ENCODE measurements around the gene PKIG. TPM values are rescaled to one million over a fixed set of nuclear protein-coding genes. Genes with fewer than 3 reads are reported as not detected.

PKIG gene
- total and polyA plus RNA-seq, 9 of the 15 experiments (the other 6 are each of a cell fraction or from before 2014, with no cell fraction given) = 0.13 to 7.0 (median 4.7) TPM

GRCh38 chr20:44598423-44599305, 16.3 kb downstream of the PKIG start:
- FAIRE-seq (peak; percentile 44), ATAC-seq (peak; percentile 55; the same call in 1 of the 3 replicates), DNase-seq (ENCODE audit: extremely low read depth in 1 of 4, low spot score in 3 of 4) (peak in 1 of 4 experiments; percentile 31)
- BruUV-seq (replicated peaks) = no TSS peak
- Histone ChIP-seq H4K20me1 (replicated peaks; ENCODE audit: control insufficient read depth, insufficient read depth, low read length) (no peaks in the 10 kb centered on the region), H3K9me1 (ENCODE audit: control insufficient read depth, insufficient read depth, low read length) (no peaks in the 10 kb centered on the region), H3K27ac (ENCODE audit: extremely low read depth, low read depth, low read length) (no peak overlapping the region), H3K4me1 (replicated peaks in 1 of 2; ENCODE audit: control insufficient read depth in 2 of 2, insufficient read depth in 2 of 2, low read length in 2 of 2) (peaks cover 8% of the 10 kb centered on the region in 2 experiments), H2AFZ (ENCODE audit: low read depth, low read length) (peak overlapping the region; percentile 72), H3K79me2 (ENCODE audit: control insufficient read depth, insufficient read depth, low read length) (no peaks in the 10 kb centered on the region), H3K9ac (ENCODE audit: insufficient read depth in 1 of 2, low read depth in 2 of 2, low read length in 2 of 2) (peak overlapping the region in 1 of 2 experiments; percentile 78; a peak in 1 of 4 replicates), H3K36me3 (ENCODE audit: control insufficient read depth, insufficient read depth, low read length) (no peaks in the 10 kb centered on the region), H3K4me2 (ENCODE audit: insufficient read depth, low read length) (no peak overlapping the region), H3K4me3 (no peak overlapping the region), H3K27me3 (ENCODE audit: control insufficient read depth in 2 of 2, insufficient read depth in 2 of 2, low read length in 2 of 2) (no peaks in the 10 kb centered on the region), H3K9me3 (replicated peaks; ENCODE audit: control insufficient read depth, insufficient read depth, low read depth, low read length) (no peaks in the 10 kb centered on the region)
- WGBS (ENCODE audit: insufficient coverage, low coverage, missing lambda C conversion rate) = 23% methylated on average over 4 of the region's 4 CpGs
- intact Hi-C loops (cut with micrococcal nuclease) = no loop called here
- in situ Hi-C loops (cut with MboI) = no loop called here
- ChIA-PET CTCF (ENCODE audit: low intra/inter-chr PET ratio) (no interaction called here), POLR2A (no interaction called here)
- TF ChIP-seq GABPA (tag; conservative IDR thresholded peaks at IDR 0.05; ENCODE audit: low read depth) (peak; percentile 79), ZNF175 (CRISPR knock-in tag; IDR thresholded peaks at IDR 0.05; ENCODE audit: low read depth) (0 out of 2 replicates have a peak, but pooled peaks have one; percentile 26), CBX8 (IDR thresholded peaks at IDR 0.05; ENCODE audit: borderline replicate concordance, extremely low read depth, low read depth, low read length, poor library complexity, severe bottlenecking) (no peak), JUND (IDR thresholded peaks at IDR 0.05; ENCODE audit: borderline replicate concordance, low read depth, low read length) (no peak), JUND (tag; IDR thresholded peaks at IDR 0.05; ENCODE audit: borderline replicate concordance, low read depth, low read length) (peak; percentile 40; the same call in 2 of the 3 replicates), ATF7 (IDR thresholded peaks at IDR 0.05) (0 out of 2 replicates have a peak, but pooled peaks have one; percentile 23), CUX1 (CRISPR knock-in tag; IDR thresholded peaks at IDR 0.05) (0 out of 2 replicates have a peak, but pooled peaks have one; percentile 44), NR2C1 (IDR thresholded peaks at IDR 0.05) (no peak), NR2C1 (tag; IDR thresholded peaks at IDR 0.05) (peak; percentile 19; the same call in 1 of the 2 replicates)
- TF ChIP-seq, protein P1, sequence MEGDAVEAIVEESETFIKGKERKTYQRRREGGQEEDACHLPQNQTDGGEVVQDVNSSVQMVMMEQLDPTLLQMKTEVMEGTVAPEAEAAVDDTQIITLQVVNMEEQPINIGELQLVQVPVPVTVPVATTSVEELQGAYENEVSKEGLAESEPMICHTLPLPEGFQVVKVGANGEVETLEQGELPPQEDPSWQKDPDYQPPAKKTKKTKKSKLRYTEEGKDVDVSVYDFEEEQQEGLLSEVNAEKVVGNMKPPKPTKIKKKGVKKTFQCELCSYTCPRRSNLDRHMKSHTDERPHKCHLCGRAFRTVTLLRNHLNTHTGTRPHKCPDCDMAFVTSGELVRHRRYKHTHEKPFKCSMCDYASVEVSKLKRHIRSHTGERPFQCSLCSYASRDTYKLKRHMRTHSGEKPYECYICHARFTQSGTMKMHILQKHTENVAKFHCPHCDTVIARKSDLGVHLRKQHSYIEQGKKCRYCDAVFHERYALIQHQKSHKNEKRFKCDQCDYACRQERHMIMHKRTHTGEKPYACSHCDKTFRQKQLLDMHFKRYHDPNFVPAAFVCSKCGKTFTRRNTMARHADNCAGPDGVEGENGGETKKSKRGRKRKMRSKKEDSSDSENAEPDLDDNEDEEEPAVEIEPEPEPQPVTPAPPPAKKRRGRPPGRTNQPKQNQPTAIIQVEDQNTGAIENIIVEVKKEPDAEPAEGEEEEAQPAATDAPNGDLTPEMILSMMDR (IDR thresholded peaks at IDR 0.05 in 2 of 3, conservative IDR thresholded peaks at IDR 0.05 in 1 of 3; ENCODE audit: insufficient read depth in 2 of 3, low read depth in 1 of 3, low read length in 3 of 3) = peak in 1 of 3 experiments; percentile 15; a peak in 1 of 6 replicates
- TF ChIP-seq, protein P2, sequence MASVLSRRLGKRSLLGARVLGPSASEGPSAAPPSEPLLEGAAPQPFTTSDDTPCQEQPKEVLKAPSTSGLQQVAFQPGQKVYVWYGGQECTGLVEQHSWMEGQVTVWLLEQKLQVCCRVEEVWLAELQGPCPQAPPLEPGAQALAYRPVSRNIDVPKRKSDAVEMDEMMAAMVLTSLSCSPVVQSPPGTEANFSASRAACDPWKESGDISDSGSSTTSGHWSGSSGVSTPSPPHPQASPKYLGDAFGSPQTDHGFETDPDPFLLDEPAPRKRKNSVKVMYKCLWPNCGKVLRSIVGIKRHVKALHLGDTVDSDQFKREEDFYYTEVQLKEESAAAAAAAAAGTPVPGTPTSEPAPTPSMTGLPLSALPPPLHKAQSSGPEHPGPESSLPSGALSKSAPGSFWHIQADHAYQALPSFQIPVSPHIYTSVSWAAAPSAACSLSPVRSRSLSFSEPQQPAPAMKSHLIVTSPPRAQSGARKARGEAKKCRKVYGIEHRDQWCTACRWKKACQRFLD (CRISPR knock-in tag; IDR thresholded peaks at IDR 0.05) = peak; percentile 40; the same call in 1 of the 2 replicates

All from K562 (cell line).